HPDE6-E6E7 (cell line): Measurements from ENCODE around the gene MED15.

Experiments
- DNase-seq: peaks from one replicate; pipeline ENCODE4 v3.0.0; 2011; ENCODE audit warnings: missing footprints; ENCODE audit errors: extremely low spot score

MED15 gene

GRCh38 chr22:20626811-20627210, 119.4 kb downstream of the MED15 start:
- no peak for DNase-seq

- DNase-seq: no peak
These were observed 120.0 kb downstream of the MED15 start for GRCh38 chr22:20627432-20627831.

- DNase-seq: no peak
These were observed 120.9 kb downstream of the MED15 start for GRCh38 chr22:20628081-20628939.

GRCh38 chr22:20629401-20629800, 122.0 kb downstream of the MED15 start:
- no peak for DNase-seq

- no peak for DNase-seq
These were observed 123.6 kb downstream of the MED15 start for GRCh38 chr22:20630873-20631617.

GRCh38 chr22:20632082-20632481, 124.7 kb downstream of the MED15 start:
- DNase-seq: no peak

- no peak for DNase-seq
These were observed 125.1 kb downstream of the MED15 start for GRCh38 chr22:20632518-20632917.

GRCh38 chr22:20634560-20635226, 127.3 kb downstream of the MED15 start:
- DNase-seq: no peak

GRCh38 chr22:20635227-20635591, 127.8 kb downstream of the MED15 start:
- DNase-seq: no peak

- DNase-seq: no peak
These were observed 128.8 kb downstream of the MED15 start for GRCh38 chr22:20636075-20636812.

- no peak for DNase-seq
These were observed 129.5 kb downstream of the MED15 start for GRCh38 chr22:20636945-20637344.
